Fibroblast of skin of right biceps (primary cell): ENCODE data around the gene KTN1.

ENCODE experiments used
- DNase-seq: peaks from one replicate; pipeline ENCODE4 v3.0.0-alpha.2; 2013

Gene KTN1

GRCh38 chr14:55578511-55578910 is 1.5 kb upstream of the KTN1 start:
- DNase-seq: no peak

DNA sequence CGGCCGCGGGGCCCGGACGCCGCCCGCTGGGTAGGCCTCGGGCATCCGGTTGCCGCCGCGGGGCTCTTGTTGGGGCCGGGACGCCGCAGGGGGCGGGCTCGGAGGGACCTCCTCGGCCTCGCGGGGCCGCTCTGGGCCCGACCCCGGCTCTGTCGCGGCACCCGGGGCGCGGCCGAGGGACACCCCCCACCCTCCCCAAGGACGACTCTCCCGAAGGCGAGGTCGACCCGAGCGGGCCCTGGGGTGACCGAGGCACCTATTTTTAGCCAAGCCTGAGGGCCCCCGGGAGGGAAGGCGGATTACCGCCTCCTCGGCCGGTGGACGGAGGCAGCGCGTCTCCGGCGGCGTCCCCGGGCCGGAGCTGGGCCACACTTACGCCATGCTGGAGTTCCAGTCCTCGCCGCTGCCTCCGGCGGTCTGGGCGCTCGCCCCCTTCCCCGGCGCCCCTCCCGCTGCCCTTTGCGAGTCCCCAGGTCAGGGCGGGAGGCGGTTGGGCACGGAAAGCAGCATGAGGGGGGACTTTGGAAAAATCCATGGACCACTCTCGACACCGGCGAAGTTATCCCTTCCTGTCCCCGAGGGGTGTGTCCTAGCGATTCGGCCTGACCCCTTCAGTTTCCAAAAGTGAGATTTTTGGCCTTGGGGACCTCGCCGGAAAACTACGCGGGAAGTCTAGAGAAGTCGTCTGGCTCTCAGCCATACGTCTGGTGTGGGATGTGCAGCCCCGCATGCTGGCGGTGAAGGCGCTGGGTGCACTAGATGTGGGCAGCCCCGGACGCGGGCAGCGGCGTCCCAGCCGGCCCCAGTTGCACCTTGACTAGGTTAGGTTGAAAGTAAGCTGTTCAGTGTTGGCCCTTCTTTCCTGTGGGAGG is 699 bp downstream of the KTN1 start:
- DNase-seq: peak; percentile 57

DNA sequence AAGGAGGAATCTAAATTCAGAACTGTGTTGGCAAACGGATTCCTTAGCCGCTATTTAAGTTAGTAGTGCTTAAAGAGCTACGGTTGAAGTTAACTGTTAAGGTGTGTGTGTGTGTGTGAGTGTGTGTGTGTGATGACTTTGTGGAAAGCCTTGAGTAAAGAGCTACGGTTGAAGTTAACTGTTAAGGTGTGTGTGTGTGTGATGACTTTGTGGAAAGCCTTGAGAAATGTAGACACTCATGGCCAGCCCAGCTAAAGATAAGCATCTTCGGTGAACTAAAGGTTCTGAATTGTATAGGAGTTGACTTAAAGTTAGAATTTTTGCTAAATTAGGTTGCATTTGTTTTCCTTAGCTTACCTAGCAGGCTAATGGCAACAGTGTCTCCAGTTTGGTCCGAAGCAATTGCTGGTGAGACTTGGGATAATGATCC is 1.4 kb downstream of the KTN1 start:
- no peak for DNase-seq

- DNase-seq: no peak
Measured at GRCh38 chr14:55582746-55583145, 2.7 kb downstream of the KTN1 start.

GRCh38 chr14:55583942-55584468 is 4.0 kb downstream of the KTN1 start:
- DNase-seq: no peak

DNA sequence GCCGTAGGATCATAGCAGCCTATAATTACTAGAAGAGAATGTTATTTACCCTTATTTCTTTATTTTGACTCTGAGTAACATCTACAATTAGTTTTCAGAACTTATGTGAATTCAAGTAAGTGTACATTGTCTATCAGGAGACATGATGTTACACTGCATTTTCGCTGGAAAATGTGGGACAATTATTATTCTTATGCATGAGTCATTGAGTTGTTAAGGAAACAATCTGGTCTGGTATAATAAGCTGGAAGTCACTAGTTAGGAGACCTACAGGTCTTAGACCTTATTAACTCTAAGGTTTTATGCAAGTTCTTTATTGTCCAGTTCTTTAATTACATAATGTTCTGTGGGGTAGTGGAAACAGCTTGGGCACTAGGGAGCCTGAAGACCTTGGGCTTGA is 5.8 kb downstream of the KTN1 start:
- peak; percentile 55 for DNase-seq

DNA sequence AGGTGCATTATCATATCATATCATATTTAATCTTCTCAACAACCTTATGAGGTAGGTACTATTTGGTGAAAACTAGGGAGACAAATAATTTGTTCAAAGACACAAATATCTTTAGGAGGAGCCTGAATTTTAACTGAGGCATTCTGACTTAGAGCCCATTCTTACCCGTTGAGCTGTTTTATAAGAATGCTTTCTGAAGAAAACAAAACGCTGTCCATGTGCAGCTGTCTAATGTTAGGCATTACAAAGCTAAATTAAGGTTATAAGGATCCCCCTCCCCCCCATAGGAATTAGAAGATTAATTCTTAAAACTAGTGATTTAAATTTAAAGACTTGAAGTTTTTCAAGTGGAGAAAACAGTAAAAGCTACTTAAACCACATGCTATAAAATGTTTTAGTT is 6.4 kb downstream of the KTN1 start:
- DNase-seq: no peak

GRCh38 chr14:55587847-55588246 is 7.8 kb downstream of the KTN1 start:
- DNase-seq: no peak

DNA sequence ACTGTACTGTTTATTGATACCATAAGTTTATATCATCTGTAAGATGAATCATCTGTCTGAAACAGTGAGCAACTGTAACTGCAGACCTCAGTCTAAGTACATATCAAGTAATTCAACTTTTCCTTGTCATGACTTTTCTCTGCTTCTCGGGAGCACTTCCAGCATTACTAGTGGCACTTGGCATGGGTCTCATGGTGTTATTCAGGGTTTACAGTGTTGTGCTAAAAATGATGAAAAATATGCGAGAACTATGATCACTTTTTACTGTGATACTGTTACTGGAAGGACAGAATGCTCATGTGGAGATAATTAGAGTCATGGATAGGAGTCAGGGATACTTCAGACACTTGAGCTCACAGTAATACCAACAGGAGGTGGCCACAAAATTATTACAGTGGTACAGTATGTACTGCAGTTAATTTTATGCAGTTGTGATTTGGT is 8.3 kb downstream of the KTN1 start:
- DNase-seq: peak; percentile 66

- DNase-seq: no peak
Measured at GRCh38 chr14:55589171-55589570, 9.2 kb downstream of the KTN1 start.

GRCh38 chr14:55592436-55592835 is 12.4 kb downstream of the KTN1 start:
- no peak for DNase-seq

GRCh38 chr14:55593698-55594097 is 13.7 kb downstream of the KTN1 start:
- DNase-seq: no peak

GRCh38 chr14:55599250-55599879 is 19.4 kb downstream of the KTN1 start:
- no peak for DNase-seq

DNA sequence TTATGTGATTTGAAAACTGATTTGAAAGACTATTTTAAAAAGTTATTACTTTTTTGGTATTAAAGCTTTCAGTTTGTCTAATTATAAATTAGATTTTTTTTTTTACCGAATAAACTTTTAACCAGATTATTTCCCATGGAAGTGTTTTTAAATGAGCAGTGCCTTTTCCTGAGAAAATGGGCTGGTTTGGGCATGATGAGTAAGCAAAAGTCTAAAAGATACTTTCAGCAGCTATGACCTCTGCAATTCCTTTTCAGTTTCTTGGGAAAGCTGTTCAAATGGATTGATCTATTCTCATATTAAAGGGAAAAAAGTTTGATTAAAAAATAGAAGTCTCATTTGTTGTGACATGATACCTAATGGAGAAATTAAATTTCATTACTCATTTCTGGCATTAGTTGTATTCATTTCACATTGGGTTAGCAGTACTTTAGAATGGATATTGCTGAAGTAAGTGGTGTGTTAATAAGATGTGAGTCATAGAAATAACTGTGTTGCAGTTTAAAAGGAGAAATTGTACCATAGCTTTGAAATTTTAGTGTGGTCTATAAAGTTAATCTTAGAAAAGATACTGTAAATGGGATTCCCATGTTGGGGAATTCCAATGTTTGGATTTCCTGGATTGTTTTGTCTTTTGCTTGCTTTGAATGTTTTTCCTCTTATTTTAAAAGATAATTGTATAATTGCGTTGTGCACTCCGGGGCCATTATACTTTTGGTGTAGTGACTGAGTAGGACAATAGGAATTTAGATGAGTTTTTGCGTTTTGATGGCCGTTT is 21.0 kb downstream of the KTN1 start:
- peak; percentile 73 for DNase-seq

DNA sequence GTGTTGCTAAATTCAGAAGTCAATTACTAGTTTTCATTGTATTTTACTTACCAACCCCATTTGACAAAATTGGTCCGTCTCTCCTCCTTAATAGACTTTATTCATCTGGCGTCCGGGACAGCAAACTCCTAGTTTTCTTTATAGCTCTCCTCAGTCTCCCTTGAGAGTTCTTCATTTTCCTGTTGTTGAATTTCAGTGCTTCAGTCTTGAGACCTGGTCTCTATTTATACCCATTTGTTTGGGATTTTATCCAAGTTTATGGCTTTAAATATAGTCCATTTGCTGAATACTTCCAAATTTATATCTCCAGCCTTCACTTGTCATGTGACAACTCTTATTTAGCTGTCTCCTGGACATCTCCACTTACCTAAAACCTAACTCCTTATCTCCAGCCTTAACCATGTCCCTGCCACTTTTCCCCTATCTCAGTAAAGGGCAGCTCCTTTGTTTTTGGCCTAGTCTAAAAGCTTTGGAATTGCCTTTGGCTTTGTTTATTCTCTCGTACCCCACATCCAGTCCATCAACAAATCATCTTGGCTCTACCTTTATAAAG is 23.5 kb downstream of the KTN1 start:
- DNase-seq: no peak

DNA sequence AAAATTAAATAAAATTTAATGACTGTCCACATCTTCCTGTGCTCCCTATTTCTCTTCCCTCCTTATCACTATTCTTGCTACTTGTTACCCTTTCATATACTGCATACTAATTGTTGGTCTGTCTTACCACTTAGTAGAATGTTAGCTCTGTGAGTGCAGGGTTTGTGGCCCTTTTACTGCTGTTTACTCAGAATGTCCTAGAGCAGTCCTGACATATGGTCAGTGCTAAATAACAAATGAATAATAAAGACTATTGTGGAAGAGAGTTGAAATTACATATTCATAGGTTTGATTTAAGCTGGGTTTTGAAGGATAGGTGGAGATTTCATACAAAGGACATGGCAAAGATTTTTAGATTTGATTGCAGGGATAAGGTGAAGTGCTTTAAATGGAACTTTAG is 24.5 kb downstream of the KTN1 start:
- DNase-seq: no peak

- no peak for DNase-seq
Measured at GRCh38 chr14:55604900-55605418, 25.0 kb downstream of the KTN1 start.

- peak; percentile 52 for DNase-seq
Measured at GRCh38 chr14:55605793-55606192, 25.8 kb downstream of the KTN1 start.

- no peak for DNase-seq
Measured at GRCh38 chr14:55607386-55607785, 27.4 kb downstream of the KTN1 start.

- DNase-seq: peak; percentile 80
Measured at GRCh38 chr14:55609681-55610080, 29.7 kb downstream of the KTN1 start.

DNA sequence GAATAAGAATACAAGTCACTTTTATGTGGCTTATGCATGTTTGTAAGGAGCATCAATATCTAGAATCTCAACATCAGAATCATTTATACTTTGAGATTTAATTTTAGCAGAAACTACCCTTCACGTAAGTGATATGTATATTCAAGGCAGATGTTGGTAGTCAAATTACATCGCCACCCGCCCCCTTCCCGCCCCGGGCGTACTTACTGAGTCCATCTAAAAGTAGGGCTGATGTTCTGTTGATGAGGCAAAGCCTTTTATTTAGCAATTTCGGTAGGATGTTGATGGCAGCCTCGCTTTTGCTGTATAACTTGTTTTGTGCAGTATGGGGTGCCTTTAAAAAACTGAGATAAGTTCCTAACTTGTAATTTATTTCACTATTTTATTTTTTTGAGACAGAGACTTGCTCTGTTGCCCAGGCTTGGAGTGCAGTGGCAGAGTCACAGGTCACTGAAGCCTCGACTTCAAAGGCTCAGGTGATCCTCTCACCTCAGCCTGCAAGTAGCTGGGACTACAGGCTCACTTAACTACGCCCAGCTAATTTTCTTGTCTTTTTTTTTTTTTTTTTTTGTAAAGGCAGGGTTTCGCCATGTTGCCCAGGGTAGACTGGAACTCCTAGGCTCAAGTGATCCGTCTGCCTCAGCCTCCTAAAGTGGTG is 30.8 kb downstream of the KTN1 start:
- no peak for DNase-seq

DNA sequence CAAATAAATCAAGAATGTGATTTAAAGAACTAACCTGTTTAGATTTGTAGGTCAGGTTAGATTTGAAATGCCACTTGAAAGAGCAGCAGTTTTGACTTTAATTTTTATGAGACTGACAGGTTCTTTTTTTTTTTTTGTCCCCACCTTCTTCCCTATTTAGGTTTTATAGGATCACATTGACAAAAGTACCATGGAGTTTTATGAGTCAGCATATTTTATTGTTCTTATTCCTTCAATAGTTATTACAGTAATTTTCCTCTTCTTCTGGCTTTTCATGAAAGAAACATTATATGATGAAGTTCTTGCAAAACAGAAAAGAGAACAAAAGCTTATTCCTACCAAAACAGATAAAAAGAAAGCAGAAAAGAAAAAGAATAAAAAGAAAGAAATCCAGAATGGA is 31.9 kb downstream of the KTN1 start:
- no peak for DNase-seq
